Nephron (organoid): Measurements from ENCODE around the gene RBM12.

ENCODE experiments used
- H3K27ac Mint-ChIP-seq, 3 experiments: 2 replicates each; pipeline ENCODE4 v1.8.0; 2020; ENCODE audit warnings: mixed read lengths in 3 of 3, mild to moderate bottlenecking in 2 of 3, moderate library complexity in 1 of 3
- H3K27me3 Mint-ChIP-seq: 2 replicates; pipeline ENCODE4 v1.8.0; 2021; ENCODE audit warnings: low read depth, mild to moderate bottlenecking, moderate library complexity, mixed read lengths
- H3K36me3 Mint-ChIP-seq: 2 replicates; pipeline ENCODE4 v1.8.0; 2020; ENCODE audit warnings: low read depth, mixed read lengths
- H3K4me1 Mint-ChIP-seq: 2 replicates; pipeline ENCODE4 v1.8.0; 2020; ENCODE audit warnings: mixed read lengths
- H3K4me3 Mint-ChIP-seq, 3 experiments: 2 replicates each; pipeline ENCODE4 v1.8.0; 2020; ENCODE audit warnings: mild to moderate bottlenecking in 3 of 3, mixed read lengths in 3 of 3, moderate library complexity in 2 of 3
- H3K9me3 Mint-ChIP-seq: 2 replicates; pipeline ENCODE4 v1.8.0; 2020; ENCODE audit warnings: mixed read lengths
- CTCF ChIP-seq, 3 experiments: fragments of 200-600 bp; sonication (generic); IDR thresholded peaks; one replicate each; pipeline ENCODE4 v1.5.0; 2021; ENCODE audit warnings: antibody characterized with exemption in 3 of 3; ENCODE audit not compliant: unreplicated experiment in 3 of 3

Gene RBM12

GRCh38 chr20:35665949-35666288 is 1.2 kb upstream of the RBM12 start:
- peaks cover 30% of the 10 kb centered on the region for H3K36me3 Mint-ChIP-seq
- H3K27ac Mint-ChIP-seq: peak overlapping the region in 1 of 3 experiments; percentile 28
- peak overlapping the region in 2 of 3 experiments; percentile 32 to 51 for H3K4me3 Mint-ChIP-seq
- no peaks in the 10 kb centered on the region for H3K9me3 Mint-ChIP-seq
- H3K27me3 Mint-ChIP-seq: peaks cover 3% of the 10 kb centered on the region
- no peak for TF ChIP-seq CTCF (IDR thresholded peaks at IDR 0.05; ENCODE audit: unreplicated experiment in 3 of 3)
- peaks cover 33% of the 10 kb centered on the region for H3K4me1 Mint-ChIP-seq

GRCh38 chr20:35663516-35664465 is 909 bp downstream of the RBM12 start:
- Mint-ChIP-seq H3K27ac (peak overlapping the region; percentile 96 to 100 (median 99)), H3K27me3 (peaks cover 3% of the 10 kb centered on the region), H3K4me3 (peak overlapping the region; percentile 95 to 100 (median 97)), H3K36me3 (peaks cover 11% of the 10 kb centered on the region), H3K9me3 (no peaks in the 10 kb centered on the region), H3K4me1 (peaks cover 53% of the 10 kb centered on the region)
- no peak for TF ChIP-seq CTCF (IDR thresholded peaks at IDR 0.05; ENCODE audit: unreplicated experiment in 3 of 3)

GRCh38 chr20:35662551-35662950 is 2.1 kb downstream of the RBM12 start:
- H3K27me3 Mint-ChIP-seq: peaks cover 3% of the 10 kb centered on the region
- H3K36me3 Mint-ChIP-seq: peaks cover 4% of the 10 kb centered on the region
- H3K4me1 Mint-ChIP-seq: peaks cover 55% of the 10 kb centered on the region
- TF ChIP-seq CTCF (IDR thresholded peaks at IDR 0.05; ENCODE audit: unreplicated experiment in 3 of 3): no peak
- H3K27ac Mint-ChIP-seq: peak overlapping the region; percentile 81 to 99 (median 96)
- no peaks in the 10 kb centered on the region for H3K9me3 Mint-ChIP-seq
- peak overlapping the region; percentile 95 to 100 (median 97) for H3K4me3 Mint-ChIP-seq

- H3K36me3 Mint-ChIP-seq: peaks cover 9% of the 10 kb centered on the region
- no peak for TF ChIP-seq CTCF (IDR thresholded peaks at IDR 0.05; ENCODE audit: unreplicated experiment in 3 of 3)
- H3K4me1 Mint-ChIP-seq: peaks cover 61% of the 10 kb centered on the region
- H3K27ac Mint-ChIP-seq: peak overlapping the region; percentile 16 to 81 (median 33)
- H3K9me3 Mint-ChIP-seq: no peaks in the 10 kb centered on the region
- peak overlapping the region; percentile 95 to 100 (median 97) for H3K4me3 Mint-ChIP-seq
- H3K27me3 Mint-ChIP-seq: peaks cover 3% of the 10 kb centered on the region
Observed at GRCh38 chr20:35661908-35662307, 2.8 kb downstream of the RBM12 start.

GRCh38 chr20:35661053-35661452 is 3.6 kb downstream of the RBM12 start:
- Mint-ChIP-seq H3K4me3 (peak overlapping the region in 2 of 3 experiments; percentile 97 to 100), H3K27ac (no peak overlapping the region), H3K36me3 (peaks cover 9% of the 10 kb centered on the region), H3K9me3 (no peaks in the 10 kb centered on the region), H3K4me1 (peaks cover 61% of the 10 kb centered on the region), H3K27me3 (peaks cover 3% of the 10 kb centered on the region)
- TF ChIP-seq CTCF (IDR thresholded peaks at IDR 0.05; ENCODE audit: unreplicated experiment in 3 of 3): no peak
